SJSA1 (cell line): ENCODE measurements around the gene APOL1. TPM values are rescaled to one million over a fixed set of nuclear protein-coding genes. Genes with fewer than 3 reads are reported as not detected.
"Not testable (repeated sequence)": the region's sequence is repeated elsewhere in the genome, so short reads cannot be mapped to it uniquely, and the experiment has no call there.

Source experiments
- DNase-seq, 2 experiments: peaks; one replicate each; pipeline ENCODE4 v3.0.0-alpha.2; 2015 to 2020; ENCODE audit warnings: low spot score in 2 of 2, low read depth in 1 of 2
- H3K27ac ChIP-seq: fragments of 250-450 bp; sonication (Bioruptor Pico); 2 replicates; pipeline ENCODE4 v1.5.1; 2020; ENCODE audit warnings: mild to moderate bottlenecking, moderate library complexity
- H3K27me3 ChIP-seq: fragments of 250-450 bp; sonication (Bioruptor Pico); replicated peaks from 2 replicates; pipeline ENCODE4 v1.5.1; 2020; ENCODE audit warnings: mild to moderate bottlenecking, moderate library complexity
- H3K36me3 ChIP-seq: fragments of 250-450 bp; sonication (Bioruptor Pico); 2 replicates; pipeline ENCODE4 v1.5.1; 2020; ENCODE audit warnings: mild to moderate bottlenecking
- H3K4me1 ChIP-seq: fragments of 250-450 bp; sonication (Bioruptor Pico); replicated peaks from 2 replicates; pipeline ENCODE4 v1.6.1; 2021; ENCODE audit warnings: mild to moderate bottlenecking
- H3K4me3 ChIP-seq: fragments of 250-450 bp; sonication (Bioruptor Pico); 2 replicates; pipeline ENCODE4 v1.5.1; 2020; ENCODE audit warnings: mild to moderate bottlenecking
- H3K9me3 ChIP-seq: fragments of 250-450 bp; sonication (Bioruptor Pico); replicated peaks from 2 replicates; pipeline ENCODE4 v1.5.1; 2020; ENCODE audit warnings: mild to moderate bottlenecking
- total RNA-seq: library from RNA; depleted of rRNA; stranded (reverse); fragments of >200 nt; shearing (Covaris generic); gene quantifications from 2 replicates; pipeline ENCODE4 v1.2.3, GENCODE V29; 2014

APOL1 gene
- total RNA-seq, 1 experiment from 2014 or later: 5.8 TPM

DNA sequence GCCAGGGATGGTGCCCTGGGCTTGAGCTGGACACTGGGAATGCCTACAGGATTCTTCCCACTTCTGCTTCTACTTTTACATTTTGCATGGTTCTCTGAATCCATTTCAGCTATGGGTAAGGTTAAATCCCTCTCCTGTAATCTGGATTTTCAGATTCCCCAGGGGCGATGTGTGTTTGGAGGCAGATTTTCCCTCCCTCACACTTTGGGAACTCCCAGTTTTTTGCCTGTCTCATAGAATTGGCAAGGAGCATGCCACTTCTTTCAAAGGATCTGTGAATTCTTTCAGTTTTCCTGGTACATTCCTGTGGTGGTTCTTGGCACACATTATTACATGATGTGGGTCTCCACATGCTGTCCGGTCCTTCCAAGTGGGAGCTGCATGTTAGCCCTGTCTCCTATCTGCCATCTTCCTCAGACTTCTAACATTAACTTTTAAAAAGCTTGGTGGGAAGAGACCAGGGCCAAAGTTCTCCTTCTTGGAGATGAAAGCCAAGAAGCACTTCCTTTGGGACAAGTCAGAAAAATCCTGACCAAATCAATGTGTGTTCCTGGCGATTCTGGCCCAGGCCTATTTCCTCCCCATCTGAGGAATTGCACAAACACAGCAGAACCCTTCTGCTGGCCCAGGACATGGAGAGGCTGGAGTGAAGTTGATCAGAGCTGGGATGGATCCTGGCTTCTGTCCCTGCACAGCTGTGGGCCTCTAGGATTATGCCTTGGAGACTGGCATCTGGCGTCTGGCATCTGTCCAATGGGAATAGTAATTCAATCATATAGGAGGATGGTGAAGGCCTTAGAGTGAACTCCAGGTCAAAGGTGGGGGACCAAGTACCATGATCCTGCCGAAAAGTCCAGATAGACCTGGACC is 8.2 kb upstream of the APOL1 start:
- Histone ChIP-seq H3K4me3 (no peak overlapping the region), H3K4me1 (peaks cover 15% of the 10 kb centered on the region), H3K27me3 (no peaks in the 10 kb centered on the region), H3K27ac (no peak overlapping the region), H3K9me3 (no peaks in the 10 kb centered on the region), H3K36me3 (no peaks in the 10 kb centered on the region)
- peak in 1 of 2 experiments; percentile 19 for DNase-seq

DNA sequence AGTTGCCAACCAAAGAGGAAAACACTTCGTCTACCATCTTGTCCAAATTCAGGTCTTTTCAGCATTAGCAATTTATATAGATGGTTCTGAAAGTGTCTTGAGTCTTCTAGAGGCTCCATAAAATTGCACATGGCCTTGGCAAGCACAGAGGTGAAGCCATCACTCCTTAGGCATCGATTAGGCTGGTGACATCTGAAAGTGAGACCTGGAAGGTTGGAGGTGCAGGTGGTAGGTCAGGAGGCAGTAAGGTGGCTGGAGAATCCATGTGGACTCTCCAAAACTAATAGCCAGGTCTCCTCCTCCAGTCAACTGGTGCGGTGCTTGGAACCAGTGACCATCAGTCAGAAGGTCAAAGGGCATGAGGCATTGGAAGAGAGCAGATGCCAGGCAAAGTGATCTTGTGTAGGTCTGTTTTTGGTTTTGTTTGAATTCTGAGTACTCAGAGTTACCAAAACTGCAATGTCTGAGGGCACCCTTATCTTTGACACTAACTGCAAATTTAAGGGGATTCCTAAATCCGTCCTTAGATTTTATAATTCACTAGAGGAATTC is 7.1 kb upstream of the APOL1 start:
- H3K4me3 ChIP-seq: no peak overlapping the region
- DNase-seq: no peak
- no peaks in the 10 kb centered on the region for H3K36me3 ChIP-seq
- no peak overlapping the region for H3K27ac ChIP-seq
- peaks cover 12% of the 10 kb centered on the region for H3K4me1 ChIP-seq
- H3K27me3 ChIP-seq: no peaks in the 10 kb centered on the region
- H3K9me3 ChIP-seq: no peaks in the 10 kb centered on the region

DNA sequence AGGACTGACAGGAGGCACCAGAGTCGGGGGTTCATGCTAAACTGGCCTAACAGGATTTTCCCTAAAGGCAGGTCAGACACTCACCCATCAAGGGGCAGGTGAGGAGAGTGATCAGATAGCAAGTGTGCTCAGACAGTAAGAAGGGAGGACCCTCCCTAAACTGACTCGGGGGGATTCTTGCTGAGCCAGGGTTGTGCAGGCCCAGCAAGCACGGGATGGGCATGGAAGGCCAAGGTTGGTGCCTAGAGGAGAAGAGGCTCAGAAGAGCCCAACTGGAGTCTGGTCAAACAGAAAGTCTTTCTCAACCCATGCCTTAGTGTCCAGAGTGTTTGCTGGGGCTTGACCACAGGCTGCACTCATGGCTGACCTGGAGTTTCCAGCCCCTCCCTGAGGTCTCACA is 6.2 kb upstream of the APOL1 start:
- Histone ChIP-seq H3K4me1 (peaks cover 12% of the 10 kb centered on the region), H3K27me3 (no peaks in the 10 kb centered on the region), H3K36me3 (no peaks in the 10 kb centered on the region), H3K4me3 (no peak overlapping the region), H3K9me3 (no peaks in the 10 kb centered on the region), H3K27ac (no peak overlapping the region)
- DNase-seq: no peak

DNA sequence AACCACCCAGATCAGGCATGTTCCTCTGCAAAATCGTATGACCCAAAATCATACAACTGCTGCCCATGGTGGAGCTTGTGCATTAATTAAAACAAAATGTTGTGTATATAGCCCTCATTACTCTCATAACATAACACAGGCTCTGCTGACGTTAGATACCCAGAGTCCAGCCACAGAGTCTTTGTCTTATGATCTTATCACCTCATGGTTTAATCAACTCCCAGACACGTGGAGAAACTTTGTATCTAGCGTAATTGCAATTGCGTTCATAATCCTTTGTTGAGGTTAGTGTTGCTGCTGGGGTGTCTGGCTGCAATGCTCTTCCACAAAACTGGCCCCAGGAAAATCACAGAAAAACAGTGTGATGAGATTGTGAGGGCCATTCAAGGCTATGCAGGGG is 5.0 kb upstream of the APOL1 start:
- H3K36me3 ChIP-seq: no peaks in the 10 kb centered on the region
- peaks cover 17% of the 10 kb centered on the region for H3K4me1 ChIP-seq
- no peak for DNase-seq
- no peaks in the 10 kb centered on the region for H3K9me3 ChIP-seq
- H3K4me3 ChIP-seq: no peak overlapping the region
- no peaks in the 10 kb centered on the region for H3K27me3 ChIP-seq
- H3K27ac ChIP-seq: no peak overlapping the region

DNA sequence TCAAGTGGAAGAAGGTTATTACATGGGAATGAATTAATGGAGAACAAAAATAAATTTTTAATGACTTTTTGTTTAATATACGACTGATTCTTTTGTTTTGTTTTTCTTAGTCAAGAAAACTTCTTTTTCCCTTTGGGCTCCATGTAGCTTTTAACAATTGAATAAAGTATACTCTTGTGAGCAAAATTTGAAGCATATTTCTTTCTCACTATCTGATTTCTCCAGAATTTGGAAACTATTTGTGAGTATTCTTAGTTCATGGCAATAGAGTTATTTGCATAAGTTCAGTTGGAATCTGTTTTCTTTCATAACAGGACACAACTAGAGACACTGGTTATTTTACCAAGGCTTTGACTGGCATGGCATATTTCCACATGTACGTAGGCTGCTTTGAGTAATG is 3.8 kb upstream of the APOL1 start:
- H3K9me3 ChIP-seq: no peaks in the 10 kb centered on the region
- H3K4me1 ChIP-seq: peaks cover 27% of the 10 kb centered on the region
- H3K27me3 ChIP-seq: no peaks in the 10 kb centered on the region
- no peak overlapping the region for H3K4me3 ChIP-seq
- no peak for DNase-seq
- H3K36me3 ChIP-seq: no peaks in the 10 kb centered on the region
- H3K27ac ChIP-seq: no peak overlapping the region

DNA sequence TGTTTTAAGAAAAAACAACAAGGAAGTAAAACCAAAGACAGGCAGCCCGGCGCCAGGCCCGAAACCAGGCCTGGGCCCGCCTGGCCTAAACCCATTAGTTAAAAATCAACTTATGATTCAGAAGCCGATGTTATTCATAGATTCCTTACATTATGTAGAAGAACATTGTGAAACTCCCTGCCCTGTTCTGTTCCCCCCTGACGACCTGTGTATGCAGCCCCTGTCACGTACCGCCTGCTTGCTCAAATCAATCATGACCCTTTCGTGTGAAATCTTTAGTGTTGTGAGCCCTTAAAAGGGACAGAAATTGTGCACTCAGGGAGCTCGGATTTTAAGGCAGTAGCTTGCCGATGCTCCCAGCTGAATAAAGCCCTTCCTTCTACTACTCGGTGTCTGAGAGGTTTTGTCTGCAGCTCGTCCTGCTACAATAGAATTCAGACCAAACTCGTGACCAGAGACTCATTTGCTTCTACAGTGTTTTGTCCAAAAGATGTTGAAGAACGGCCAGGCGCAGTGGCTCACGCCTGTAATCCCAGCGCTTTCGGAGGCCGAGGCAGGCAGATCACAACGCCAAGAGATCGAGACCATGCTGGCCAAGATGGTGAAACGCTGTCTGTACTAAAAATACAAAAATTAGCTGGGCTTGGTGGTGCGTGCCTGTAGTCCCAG is 2.5 kb upstream of the APOL1 start:
- DNase-seq, H3K27me3 ChIP-seq, H3K27ac ChIP-seq, H3K4me3 ChIP-seq, H3K36me3 ChIP-seq, H3K9me3 ChIP-seq: not testable (repeated sequence)
- peaks cover 20% of the 10 kb centered on the region for H3K4me1 ChIP-seq

DNA sequence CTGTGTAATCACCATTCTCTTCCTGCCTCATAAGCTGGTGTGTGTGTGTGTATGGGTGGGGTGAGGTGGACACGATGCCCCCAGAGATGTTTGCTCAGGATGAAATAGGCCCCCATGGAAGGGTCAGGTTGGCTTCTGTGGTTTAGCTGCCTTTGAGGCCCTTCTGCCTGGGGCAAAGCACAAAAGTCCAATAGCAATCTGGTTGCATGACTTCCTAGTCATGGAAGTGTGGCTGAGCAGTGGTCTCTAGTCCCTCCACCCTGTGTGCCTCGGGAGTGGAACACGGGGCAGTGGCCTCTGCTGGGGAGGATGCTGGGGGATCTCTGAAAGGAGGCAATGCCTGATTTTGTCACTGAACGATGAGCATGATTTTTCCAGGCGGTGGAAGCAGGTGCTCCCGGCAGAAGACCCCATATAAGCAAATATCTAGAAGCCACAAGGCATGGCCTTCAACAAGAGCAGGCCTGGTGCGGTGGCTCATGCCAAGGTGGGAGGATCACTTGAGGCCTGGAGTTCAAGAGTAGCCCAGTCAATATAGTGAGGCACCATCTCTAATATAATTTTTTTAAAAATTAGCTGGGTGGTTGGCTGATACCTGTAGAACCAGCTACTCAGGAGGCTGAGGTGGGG is 839 bp upstream of the APOL1 start:
- H3K36me3 ChIP-seq, H3K27me3 ChIP-seq, H3K9me3 ChIP-seq, H3K4me3 ChIP-seq, DNase-seq, H3K27ac ChIP-seq: not testable (repeated sequence)
- peaks cover 20% of the 10 kb centered on the region for H3K4me1 ChIP-seq

DNA sequence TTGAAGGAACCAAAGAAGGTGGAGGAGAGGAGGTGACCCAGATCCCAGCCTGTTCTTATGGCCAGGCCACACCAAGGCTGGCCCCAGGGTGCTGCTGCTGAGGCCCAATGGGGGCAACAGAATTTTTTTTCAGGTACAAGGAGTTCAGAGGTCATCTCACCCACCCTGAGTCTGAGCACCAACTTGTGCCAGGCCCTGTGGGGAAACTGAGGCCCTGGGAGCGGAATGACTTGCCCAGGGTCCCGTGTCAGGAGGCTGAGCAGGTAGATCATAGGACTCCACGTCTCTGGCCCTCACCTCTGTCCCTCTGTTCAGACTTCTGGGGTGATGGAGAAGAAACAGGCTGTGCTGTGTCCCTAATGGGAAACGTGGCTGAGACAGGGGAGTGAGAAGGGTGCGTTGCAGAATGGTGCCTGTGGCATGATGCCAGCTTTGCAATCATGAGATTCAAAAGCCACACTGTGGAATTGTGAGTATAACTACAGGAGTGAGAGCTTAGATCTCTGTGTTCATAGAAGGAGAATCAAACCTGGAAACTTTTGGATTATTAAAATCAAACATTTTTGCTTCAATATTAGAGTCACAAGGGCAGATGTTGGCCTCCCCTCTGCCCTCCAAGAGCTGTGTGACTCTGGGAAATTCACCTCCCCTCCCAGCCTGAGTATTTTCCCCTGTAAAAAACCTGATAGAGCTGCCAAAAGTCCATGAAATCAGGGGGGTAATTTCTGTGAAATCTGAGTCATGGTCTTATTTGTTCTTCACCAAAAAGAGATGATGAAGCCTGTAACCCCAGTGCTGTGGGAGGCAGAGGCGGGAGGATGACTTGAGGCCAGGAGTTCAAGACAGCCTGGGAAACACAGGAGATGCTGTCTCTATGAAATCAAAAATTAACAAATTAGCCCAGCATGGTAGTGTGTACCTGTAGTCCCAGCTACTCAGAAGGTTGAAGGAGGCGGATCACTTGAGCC is 874 bp downstream of the APOL1 start:
- Histone ChIP-seq H3K4me1 (peaks cover 20% of the 10 kb centered on the region), H3K27ac (peak overlapping the region; percentile 34; the same call in 1 of the 2 replicates), H3K4me3 (peak overlapping the region; percentile 34), H3K27me3 (no peaks in the 10 kb centered on the region), H3K9me3 (no peaks in the 10 kb centered on the region), H3K36me3 (no peaks in the 10 kb centered on the region)
- DNase-seq: no peak

DNA sequence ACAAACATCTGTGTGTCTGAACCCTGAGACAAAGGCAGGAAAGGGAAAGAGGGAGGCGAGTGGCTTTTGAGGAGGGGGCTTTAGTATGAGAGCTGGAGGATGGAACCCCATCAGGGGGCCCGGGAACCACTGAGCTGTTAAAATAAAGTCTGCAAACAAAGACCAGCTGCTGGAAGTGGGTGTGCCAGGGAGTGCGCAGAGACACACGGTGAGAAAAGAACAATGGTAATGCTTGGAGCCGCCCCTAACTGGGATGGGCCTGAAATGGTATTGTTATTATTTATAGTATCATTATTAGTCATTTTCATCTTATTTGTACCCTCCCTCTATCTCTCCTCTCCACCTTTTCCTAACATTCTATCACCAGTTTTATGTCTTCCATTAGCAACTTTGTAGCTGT is 2.6 kb downstream of the APOL1 start:
- H3K27ac ChIP-seq: not testable (repeated sequence)

DNA sequence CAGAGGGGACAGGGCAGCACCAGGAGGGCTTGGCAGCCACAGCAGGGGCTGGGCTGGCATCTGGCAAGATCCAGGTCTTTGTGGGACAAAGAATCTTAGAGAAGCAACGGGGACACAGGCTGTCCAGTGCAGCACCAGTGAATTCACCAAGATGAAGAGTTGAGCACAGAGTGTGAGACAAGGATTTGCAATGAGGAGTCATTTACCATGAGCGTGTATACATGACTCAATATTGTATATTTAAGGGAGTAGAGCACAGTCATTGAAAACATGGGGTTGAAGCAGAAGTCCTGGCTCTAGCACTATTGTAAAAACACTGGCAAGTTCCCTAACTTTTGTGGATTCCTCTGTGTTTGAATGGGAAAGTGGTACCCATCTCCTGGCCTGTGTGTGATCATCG is 3.5 kb downstream of the APOL1 start:
- no peak for DNase-seq
- no peak overlapping the region for H3K4me3 ChIP-seq
- peaks cover 20% of the 10 kb centered on the region for H3K4me1 ChIP-seq
- no peaks in the 10 kb centered on the region for H3K36me3 ChIP-seq
- H3K27me3 ChIP-seq: no peaks in the 10 kb centered on the region
- H3K27ac ChIP-seq: no peak overlapping the region
- no peaks in the 10 kb centered on the region for H3K9me3 ChIP-seq

More for the DNA sequence above, 2.6 kb downstream of the APOL1 start:
- not testable (repeated sequence) for H3K27me3 ChIP-seq, H3K36me3 ChIP-seq, H3K9me3 ChIP-seq, DNase-seq, H3K4me3 ChIP-seq
- H3K4me1 ChIP-seq: peaks cover 20% of the 10 kb centered on the region

DNA sequence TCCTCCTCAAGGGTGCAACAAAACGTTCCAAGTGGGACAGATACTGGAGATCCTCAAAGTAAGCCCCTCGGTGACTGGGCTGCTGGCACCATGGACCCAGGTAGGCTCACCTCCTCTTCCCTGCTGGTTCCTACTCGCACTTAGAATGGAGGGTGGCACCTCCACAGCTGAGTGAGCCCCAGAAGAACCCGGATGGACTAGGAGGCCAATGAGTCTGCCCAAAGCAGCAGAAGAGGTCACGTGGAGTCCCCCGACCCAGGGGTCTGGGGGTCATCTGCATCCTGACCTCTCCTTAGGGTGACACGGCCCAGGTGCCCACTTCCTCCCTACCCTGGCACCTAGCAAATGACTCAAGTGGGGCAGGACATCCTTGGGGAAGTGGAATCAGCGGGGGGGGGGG is 4.4 kb downstream of the APOL1 start:
- H3K27ac ChIP-seq: no peak overlapping the region
- no peak for DNase-seq
- H3K27me3 ChIP-seq: no peaks in the 10 kb centered on the region
- H3K4me1 ChIP-seq: peaks cover 20% of the 10 kb centered on the region
- H3K4me3 ChIP-seq: no peak overlapping the region
- H3K36me3 ChIP-seq: no peaks in the 10 kb centered on the region
- no peaks in the 10 kb centered on the region for H3K9me3 ChIP-seq

DNA sequence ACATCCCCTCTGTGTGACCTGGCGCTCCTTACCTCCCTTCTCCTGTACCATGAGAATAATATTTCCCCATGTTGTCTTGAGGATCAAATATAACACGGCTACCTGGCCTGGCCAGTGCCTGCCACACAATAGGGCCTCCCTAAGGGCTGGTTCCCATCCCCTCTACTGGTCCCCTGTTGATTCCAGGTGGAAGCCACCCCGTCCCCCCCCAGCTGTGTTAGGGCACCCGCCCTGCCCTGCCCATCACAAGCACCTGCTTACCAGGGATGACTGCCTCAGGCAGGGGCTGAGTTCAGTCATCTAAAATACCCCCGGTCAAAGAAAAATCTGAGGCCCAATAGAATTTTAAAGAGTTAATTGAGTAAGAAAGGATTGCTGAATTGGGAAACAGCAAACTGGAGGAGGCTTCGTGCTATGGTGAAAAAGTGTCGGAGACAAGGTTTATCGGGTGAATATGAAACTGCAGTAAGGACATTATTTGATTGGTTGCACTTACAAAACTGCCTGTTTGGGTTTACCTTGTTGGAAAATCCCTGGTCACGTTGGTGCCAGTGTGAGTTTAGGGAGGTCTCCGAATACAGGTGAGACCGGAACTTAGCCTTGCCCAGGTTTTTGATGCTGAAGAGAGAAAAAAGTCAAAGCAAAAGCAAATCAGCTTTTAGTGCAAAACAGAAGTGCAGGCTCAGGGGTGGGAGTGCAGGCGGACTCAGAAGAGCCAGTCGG is 5.2 kb downstream of the APOL1 start:
- no peak overlapping the region for H3K27ac ChIP-seq

More for the DNA sequence above, 5.2 kb downstream of the APOL1 start:
- no peaks in the 10 kb centered on the region for H3K36me3 ChIP-seq
- H3K9me3 ChIP-seq: no peaks in the 10 kb centered on the region
- peaks cover 14% of the 10 kb centered on the region for H3K4me1 ChIP-seq
- no peaks in the 10 kb centered on the region for H3K27me3 ChIP-seq
- no peak overlapping the region for H3K4me3 ChIP-seq
- DNase-seq: no peak
